ENCODE data around the gene CCR2. TPM values are rescaled to one million over a fixed set of nuclear protein-coding genes. Genes with fewer than 3 reads are reported as not detected.

The CCR2 gene
- total and polyA plus RNA-seq, 8 donors: 1.6 to 27.0 (median 2.0) TPM

DNA sequence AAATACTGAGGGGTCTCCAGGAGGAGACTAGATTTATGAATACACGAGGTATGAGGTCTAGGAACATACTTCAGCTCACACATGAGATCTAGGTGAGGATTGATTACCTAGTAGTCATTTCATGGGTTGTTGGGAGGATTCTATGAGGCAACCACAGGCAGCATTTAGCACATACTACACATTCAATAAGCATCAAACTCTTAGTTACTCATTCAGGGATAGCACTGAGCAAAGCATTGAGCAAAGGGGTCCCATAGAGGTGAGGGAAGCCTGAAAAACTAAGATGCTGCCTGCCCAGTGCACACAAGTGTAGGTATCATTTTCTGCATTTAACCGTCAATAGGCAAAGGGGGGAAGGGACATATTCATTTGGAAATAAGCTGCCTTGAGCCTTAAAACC lies 21.3 kb downstream of the CCR2 start:
- Histone ChIP-seq H3K9me3 (no peaks in the 10 kb centered on the region), H3K36me3 (no peaks in the 10 kb centered on the region), H3K27ac (no peak overlapping the region), H3K4me3 (no peak overlapping the region), H3K27me3 (no peaks in the 10 kb centered on the region), H3K4me1 (peaks cover 0 to 47% of the 10 kb centered on the region in 2 donors)
- no peak for DNase-seq
- no peak for ATAC-seq
- TF ChIP-seq, protein P1, sequence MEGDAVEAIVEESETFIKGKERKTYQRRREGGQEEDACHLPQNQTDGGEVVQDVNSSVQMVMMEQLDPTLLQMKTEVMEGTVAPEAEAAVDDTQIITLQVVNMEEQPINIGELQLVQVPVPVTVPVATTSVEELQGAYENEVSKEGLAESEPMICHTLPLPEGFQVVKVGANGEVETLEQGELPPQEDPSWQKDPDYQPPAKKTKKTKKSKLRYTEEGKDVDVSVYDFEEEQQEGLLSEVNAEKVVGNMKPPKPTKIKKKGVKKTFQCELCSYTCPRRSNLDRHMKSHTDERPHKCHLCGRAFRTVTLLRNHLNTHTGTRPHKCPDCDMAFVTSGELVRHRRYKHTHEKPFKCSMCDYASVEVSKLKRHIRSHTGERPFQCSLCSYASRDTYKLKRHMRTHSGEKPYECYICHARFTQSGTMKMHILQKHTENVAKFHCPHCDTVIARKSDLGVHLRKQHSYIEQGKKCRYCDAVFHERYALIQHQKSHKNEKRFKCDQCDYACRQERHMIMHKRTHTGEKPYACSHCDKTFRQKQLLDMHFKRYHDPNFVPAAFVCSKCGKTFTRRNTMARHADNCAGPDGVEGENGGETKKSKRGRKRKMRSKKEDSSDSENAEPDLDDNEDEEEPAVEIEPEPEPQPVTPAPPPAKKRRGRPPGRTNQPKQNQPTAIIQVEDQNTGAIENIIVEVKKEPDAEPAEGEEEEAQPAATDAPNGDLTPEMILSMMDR (IDR thresholded peaks at IDR 0.05): no peak
- intact Hi-C loops (cut with DNase I): loop anchor here in 1 of 2 donors (10.0 kb wide), 1 partner anchor 290 kb away; no protein-coding TSS in a partner anchor

DNA sequence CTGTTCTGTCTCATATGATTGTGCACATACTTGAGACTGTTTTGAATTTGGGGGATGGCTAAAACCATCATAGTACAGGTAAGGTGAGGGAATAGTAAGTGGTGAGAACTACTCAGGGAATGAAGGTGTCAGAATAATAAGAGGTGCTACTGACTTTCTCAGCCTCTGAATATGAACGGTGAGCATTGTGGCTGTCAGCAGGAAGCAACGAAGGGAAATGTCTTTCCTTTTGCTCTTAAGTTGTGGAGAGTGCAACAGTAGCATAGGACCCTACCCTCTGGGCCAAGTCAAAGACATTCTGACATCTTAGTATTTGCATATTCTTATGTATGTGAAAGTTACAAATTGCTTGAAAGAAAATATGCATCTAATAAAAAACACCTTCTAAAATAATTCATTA lies 21.9 kb downstream of the CCR2 start:
- Histone ChIP-seq H3K27ac (no peak overlapping the region), H3K9me3 (no peaks in the 10 kb centered on the region), H3K4me3 (no peak overlapping the region), H3K36me3 (no peaks in the 10 kb centered on the region), H3K4me1 (peaks cover 5 to 48% of the 10 kb centered on the region in 2 donors), H3K27me3 (no peaks in the 10 kb centered on the region)
- intact Hi-C loops (cut with DNase I): loop anchor here in 1 of 2 donors (10.0 kb wide), 1 partner anchor 291 kb away; no protein-coding TSS in a partner anchor
- DNase-seq (no peak), ATAC-seq (no peak)
- TF ChIP-seq, protein P1 (IDR thresholded peaks at IDR 0.05): no peak

DNA sequence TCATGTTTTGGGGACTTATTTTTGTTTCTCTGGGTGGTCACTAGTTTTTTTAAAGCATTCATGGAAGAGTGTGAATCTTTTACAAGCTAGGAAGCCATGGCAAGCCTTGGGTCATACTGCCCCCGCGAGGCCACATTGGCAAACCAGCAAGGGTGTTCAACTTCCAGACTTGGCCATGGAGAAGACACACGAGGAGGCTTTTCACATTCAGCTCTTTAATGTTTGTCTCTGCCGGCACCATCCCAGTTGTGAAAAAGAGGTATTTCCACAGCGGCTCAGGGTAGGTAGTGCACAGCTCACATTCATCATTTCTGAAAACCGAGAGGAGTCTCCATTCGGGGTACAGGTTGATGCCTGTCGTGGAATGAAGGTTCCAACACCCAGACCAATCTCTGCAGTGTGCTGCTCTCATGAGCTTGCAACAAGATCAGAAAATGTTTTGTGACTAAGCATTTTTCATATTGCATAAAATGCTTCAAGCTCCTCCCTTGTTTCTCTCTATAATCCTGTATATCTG lies 24.6 kb downstream of the CCR2 start:
- Histone ChIP-seq H3K27ac (no peak overlapping the region), H3K27me3 (no peaks in the 10 kb centered on the region), H3K4me3 (no peak overlapping the region), H3K4me1 (peaks cover 18 to 51% of the 10 kb centered on the region in 2 donors), H3K36me3 (no peaks in the 10 kb centered on the region), H3K9me3 (no peaks in the 10 kb centered on the region)
- intact Hi-C loops (cut with DNase I): loop anchor here in 1 of 2 donors (10.0 kb wide), 1 partner anchor 294 kb away; no protein-coding TSS in a partner anchor
- TF ChIP-seq, protein P1 (IDR thresholded peaks at IDR 0.05): peak; percentile 68 to 71
- ATAC-seq (peak; percentile 80), DNase-seq (peak in 3 of 4 donors; percentile 75 to 93 (median 77))

DNA sequence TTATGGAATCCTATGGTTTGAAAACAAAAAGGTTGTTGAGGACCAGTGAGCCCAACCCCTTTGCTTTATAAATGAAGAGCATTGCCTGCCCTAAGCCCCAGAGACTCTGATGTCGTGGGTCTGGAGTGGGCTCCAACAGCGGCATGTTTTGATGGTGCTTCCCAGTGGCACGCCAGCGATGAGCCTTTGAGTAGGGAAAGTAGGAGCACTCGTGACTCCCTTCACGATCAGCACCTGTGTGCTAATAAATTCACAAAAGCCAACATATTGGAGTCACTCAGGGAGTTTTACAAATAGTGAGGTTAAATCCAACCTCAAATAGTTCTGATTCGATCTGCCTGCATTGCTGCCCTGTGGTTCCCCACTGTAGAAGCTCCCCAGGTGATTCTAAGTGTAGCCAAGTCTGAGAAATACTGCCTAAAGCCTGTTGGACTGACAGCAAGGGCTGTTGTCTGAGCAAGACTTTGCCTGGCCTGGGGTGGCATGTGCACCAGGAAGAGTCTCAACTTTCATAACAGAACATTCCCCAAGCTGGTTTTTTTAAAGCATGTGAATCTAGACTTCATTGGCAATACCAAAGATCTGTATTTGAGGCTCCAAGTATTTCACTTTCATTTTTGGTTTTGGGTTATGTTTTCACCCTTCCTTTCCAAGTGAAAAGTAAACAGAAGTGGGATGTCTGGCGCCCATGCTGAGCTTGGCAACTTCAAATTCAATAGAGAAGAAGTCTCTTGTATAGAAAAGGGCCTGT lies 26.7 kb downstream of the CCR2 start:
- H3K4me1 ChIP-seq: peaks cover 18 to 54% of the 10 kb centered on the region in 2 donors
- H3K27me3 ChIP-seq: no peaks in the 10 kb centered on the region
- TF ChIP-seq, protein P1 (IDR thresholded peaks at IDR 0.05): no peak
- intact Hi-C loops (cut with DNase I): no loop called here
- DNase-seq (peak in 1 of 4 donors; percentile 49), ATAC-seq (peak; percentile 19)
- H3K9me3 ChIP-seq: no peaks in the 10 kb centered on the region
- peak overlapping the region; percentile 67 to 75 for H3K27ac ChIP-seq
- H3K36me3 ChIP-seq: no peaks in the 10 kb centered on the region
- H3K4me3 ChIP-seq: no peak overlapping the region

DNA sequence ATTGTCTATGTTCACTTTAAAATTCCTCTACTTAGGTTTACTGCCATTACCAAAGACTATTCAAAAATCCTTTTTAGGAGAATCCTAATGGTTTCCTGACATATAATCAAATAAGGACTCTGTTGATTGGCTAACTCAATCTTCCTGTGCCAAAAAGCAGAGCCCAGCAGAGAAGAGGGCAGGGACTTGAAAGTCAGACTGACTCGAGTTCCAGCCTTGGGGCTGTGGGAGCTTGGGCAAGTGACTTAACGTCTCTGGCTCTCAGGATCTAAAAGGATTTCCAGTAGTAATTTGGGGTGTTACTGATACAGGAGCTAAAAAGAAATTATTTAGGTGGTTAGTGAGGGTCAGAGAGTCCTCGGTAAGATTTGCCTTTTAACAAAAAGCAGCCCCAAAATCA lies 27.7 kb downstream of the CCR2 start:
- intact Hi-C loops (cut with DNase I): no loop called here
- ATAC-seq: no peak

More for the DNA sequence above, 27.7 kb downstream of the CCR2 start:
- H3K4me3 ChIP-seq: no peak overlapping the region
- H3K27me3 ChIP-seq: no peaks in the 10 kb centered on the region
- DNase-seq: no peak
- TF ChIP-seq, protein P1 (IDR thresholded peaks at IDR 0.05): no peak
- H3K9me3 ChIP-seq: no peaks in the 10 kb centered on the region
- peaks cover 18 to 57% of the 10 kb centered on the region in 2 donors for H3K4me1 ChIP-seq
- peak overlapping the region in 1 of 2 donors; percentile 75 for H3K27ac ChIP-seq
- no peaks in the 10 kb centered on the region for H3K36me3 ChIP-seq
